IMR-90 (cell line): ENCODE measurements around the gene SLC66A3. TPM values are rescaled to one million over a fixed set of nuclear protein-coding genes. Genes with fewer than 3 reads are reported as not detected.

Experiments used
- ATAC-seq: fragments of 200-7000 bp; cut with Tn5 transposase; 2 replicates; pipeline ENCODE4 v1.9.1; 2020; ENCODE audit warnings: low read depth, mild to moderate bottlenecking, moderate library complexity
- BruUV-seq: library from RNA; stranded (reverse); fragments of 400-500 nt; replicated peaks from 2 replicates; lab custom pipeline; 2021; lab: Mats Ljungman, UMichigan
- CTCF ChIA-PET: fragments of 300-600 bp; formaldehyde crosslinking; extraction: SDS; loops from one replicate; lab custom pipeline; 2021; ENCODE audit warnings: antibody characterized with exemption; lab: Yijun Ruan, JAX
- POLR2A ChIA-PET: fragments of 300-600 bp; sonication (Branson Sonifier 250); formaldehyde crosslinking; loops from one replicate; lab custom pipeline; 2022; ENCODE audit warnings: antibody characterized with exemption; ENCODE audit not compliant: unreplicated experiment; lab: Charles Lee
- DNase-seq: peaks from one replicate; pipeline ENCODE4 v3.0.0; 2013
- H2AFZ ChIP-seq: replicated peaks from 2 replicates; pipeline ENCODE3; 2013; ENCODE audit warnings: low read length, mild to moderate bottlenecking; ENCODE audit not compliant: poor library complexity
- H2AK5ac ChIP-seq: 2 replicates; pipeline ENCODE4 v1.6.1; 2013; ENCODE audit warnings: low read depth, low read length, inconsistent platforms
- H2AK9ac ChIP-seq: replicated peaks from 2 replicates; pipeline ENCODE3; 2013; ENCODE audit warnings: mild to moderate bottlenecking, low read depth, low read length, moderate library complexity; ENCODE audit not compliant: poor library complexity
- H2BK120ac ChIP-seq: 2 replicates; pipeline ENCODE4 v1.6.1; 2013; ENCODE audit warnings: low read depth, low read length, inconsistent platforms
- H2BK15ac ChIP-seq: 3 replicates; pipeline ENCODE4 v1.6.1; 2013; ENCODE audit warnings: low read depth, low read length, inconsistent platforms
- H2BK20ac ChIP-seq: 2 replicates; pipeline ENCODE4 v1.6.1; 2013; ENCODE audit warnings: low read depth, mild to moderate bottlenecking, inconsistent platforms, low read length, moderate library complexity
- H2BK5ac ChIP-seq: 2 replicates; pipeline ENCODE4 v1.6.1; 2013; ENCODE audit warnings: mild to moderate bottlenecking, low read depth, low read length, inconsistent platforms; ENCODE audit not compliant: poor library complexity, severe bottlenecking
- H3K14ac ChIP-seq: replicated peaks from 2 replicates; pipeline ENCODE4 v1.6.1; 2013; ENCODE audit warnings: low read depth, low read length, inconsistent platforms
- H3K18ac ChIP-seq: 2 replicates; pipeline ENCODE4 v1.6.1; 2013; ENCODE audit warnings: low read depth, low read length, control low read depth
- H3K23ac ChIP-seq: 2 replicates; pipeline ENCODE4 v1.6.1; 2013; ENCODE audit warnings: low read depth, low read length, inconsistent platforms
- H3K27ac ChIP-seq: 2 replicates; pipeline ENCODE4 v1.5.1; 2013; ENCODE audit warnings: mild to moderate bottlenecking, control low read depth, low read length; ENCODE audit not compliant: insufficient read depth
- H3K27me3 ChIP-seq: 2 replicates; pipeline ENCODE4 v1.6.1; 2013; ENCODE audit warnings: low read length; ENCODE audit not compliant: control insufficient read depth, insufficient read depth
- H3K36me3 ChIP-seq: 2 replicates; pipeline ENCODE4 v1.6.1; 2013; ENCODE audit warnings: low read length, mixed read lengths; ENCODE audit not compliant: control insufficient read depth, insufficient read depth
- H3K4ac ChIP-seq: 2 replicates; pipeline ENCODE4 v1.6.1; 2013; ENCODE audit warnings: low read depth, low read length, inconsistent platforms
- H3K4me1 ChIP-seq: 2 replicates; pipeline ENCODE4 v1.6.1; 2013; ENCODE audit warnings: low read length, mixed read lengths; ENCODE audit not compliant: control insufficient read depth, insufficient read depth
- H3K4me2 ChIP-seq: 2 replicates; pipeline ENCODE4 v1.6.1; 2013; ENCODE audit warnings: low read depth, mild to moderate bottlenecking, control low read depth, low read length, moderate library complexity
- H3K4me3 ChIP-seq: 2 replicates; pipeline ENCODE4 v1.5.1; 2013; ENCODE audit warnings: low read depth, mild to moderate bottlenecking, control low read depth, low read length, moderate library complexity; ENCODE audit not compliant: insufficient read depth
- H3K56ac ChIP-seq: 2 replicates; pipeline ENCODE4 v1.6.1; 2013; ENCODE audit warnings: low read length, inconsistent platforms; ENCODE audit not compliant: insufficient read depth; ENCODE audit errors: extremely low read depth
- H3K79me1 ChIP-seq, 2 experiments: 2 replicates each; pipeline ENCODE4 v1.6.1; 2013; ENCODE audit warnings: low read length in 2 of 2, inconsistent platforms in 1 of 2, low read depth in 1 of 2
- H3K9ac ChIP-seq: 2 replicates; pipeline ENCODE4 v1.6.1; 2013; ENCODE audit warnings: low read depth, low read length, control low read depth
- H3K9me1 ChIP-seq: 2 replicates; pipeline ENCODE4 v1.6.1; 2013; ENCODE audit warnings: low read length, inconsistent platforms; ENCODE audit not compliant: insufficient read depth
- H3K9me3 ChIP-seq: 2 replicates; pipeline ENCODE4 v1.6.1; 2013; ENCODE audit warnings: low read length; ENCODE audit not compliant: control insufficient read depth, insufficient read depth
- H4K20me1 ChIP-seq: 2 replicates; pipeline ENCODE4 v1.6.1; 2013; ENCODE audit warnings: low read length, inconsistent platforms; ENCODE audit not compliant: insufficient read depth
- H4K5ac ChIP-seq: 2 replicates; pipeline ENCODE4 v1.6.1; 2013; ENCODE audit warnings: mild to moderate bottlenecking, low read depth, low read length, control low read depth
- H4K8ac ChIP-seq, 2 experiments: 2 replicates each; pipeline ENCODE4 v1.6.1; 2013; ENCODE audit warnings: low read depth in 2 of 2, low read length in 2 of 2, control low read depth in 1 of 2, inconsistent platforms in 1 of 2
- H4K91ac ChIP-seq: 2 replicates; pipeline ENCODE4 v1.6.1; 2013; ENCODE audit warnings: low read depth, low read length, inconsistent platforms; ENCODE audit not compliant: insufficient read depth
- BHLHE40 ChIP-seq: fragments of 150-350 bp; IDR thresholded peaks from 2 replicates; pipeline ENCODE4 v1.6.1; 2016; ENCODE audit warnings: mild to moderate bottlenecking, low read depth, low read length
- CHD1 ChIP-seq: IDR thresholded peaks from 2 replicates; pipeline ENCODE4 v1.6.1; 2012; ENCODE audit warnings: low read depth, low read length, improper control_type of control experiment
- MXI1 ChIP-seq: IDR thresholded peaks from 2 replicates; pipeline ENCODE4 v1.6.1; 2012; ENCODE audit warnings: low read depth, mild to moderate bottlenecking, low read length, moderate library complexity, borderline replicate concordance
- RCOR1 ChIP-seq: IDR thresholded peaks from 2 replicates; pipeline ENCODE4 v1.6.1; 2012; ENCODE audit warnings: mild to moderate bottlenecking, low read length, improper control_type of control experiment; ENCODE audit not compliant: insufficient replicate concordance
- RFX5 ChIP-seq: IDR thresholded peaks from 2 replicates; pipeline ENCODE4 v1.8.0; 2012; ENCODE audit warnings: low read depth, mild to moderate bottlenecking, low read length, moderate library complexity
- SMC3 ChIP-seq: fragments of 150-350 bp; IDR thresholded peaks from 2 replicates; pipeline ENCODE4 v1.6.1; 2016; ENCODE audit warnings: low read depth, mild to moderate bottlenecking, antibody characterized with exemption, low read length, moderate library complexity
- WGBS, 2 experiments: methylation state at CpG; one replicate each; pipeline versions ENCODE4 v1.1.5 to v1.1.7; 2013; ENCODE audit warnings: missing lambda C conversion rate in 2 of 2; ENCODE audit not compliant: insufficient read length in 1 of 2; ENCODE audit errors: extremely low coverage in 2 of 2; 5-methylcytosine and 5-hydroxymethylcytosine counted together
- dilution Hi-C: fragments of 300-500 bp; cut with HindIII; formaldehyde crosslinking; loops from one replicate; pipeline ENCODE4 v1.14.3; 2018; ENCODE audit warnings: low sequenced_read_pairs; ENCODE audit not compliant: unreplicated experiment
- in situ Hi-C: fragments of 300-500 bp; cut with MboI; formaldehyde crosslinking; loops from 3 replicates; pipeline ENCODE4 v1.14.3; 2019; ENCODE audit warnings: low sequenced_read_pairs, inconsistent platforms, mixed read lengths
- intact Hi-C: fragments of 100-400 bp; cut with micrococcal nuclease; formaldehyde crosslinking; loops from 2 replicates; pipeline ENCODE4 v1.10.0; 2022
- polyA plus RNA-seq, 3 experiments: library from polyadenylated mRNA; depleted of rRNA; stranded (reverse); fragments of >200 nt; gene quantifications; 2 replicates each; pipeline ENCODE4 v1.2.3, GENCODE V29; 2012; ENCODE audit warnings: low replicate concordance in 1 of 3
- total RNA-seq: library from RNA; depleted of rRNA; stranded (reverse); fragments of >200 nt; gene quantifications from 2 replicates; pipeline ENCODE4 v1.2.3, GENCODE V29; 2012
- TF ChIP-seq, protein P1 (sequence below): conservative IDR thresholded peaks from 2 replicates; pipeline ENCODE4 v1.5.1; 2012; ENCODE audit warnings: mild to moderate bottlenecking, low read depth, low read length, improper control_type of control experiment
- TF ChIP-seq, protein P2 (sequence below): fragments of 150-350 bp; IDR thresholded peaks from 2 replicates; pipeline ENCODE4 v1.6.1; 2016; ENCODE audit warnings: low read depth, mild to moderate bottlenecking, low read length, moderate library complexity, borderline replicate concordance

Gene SLC66A3
- total and polyA plus RNA-seq, 2 of the 4 experiments (the other 2 are of a cell fraction), result 18.1 to 25.2 TPM

DNA sequence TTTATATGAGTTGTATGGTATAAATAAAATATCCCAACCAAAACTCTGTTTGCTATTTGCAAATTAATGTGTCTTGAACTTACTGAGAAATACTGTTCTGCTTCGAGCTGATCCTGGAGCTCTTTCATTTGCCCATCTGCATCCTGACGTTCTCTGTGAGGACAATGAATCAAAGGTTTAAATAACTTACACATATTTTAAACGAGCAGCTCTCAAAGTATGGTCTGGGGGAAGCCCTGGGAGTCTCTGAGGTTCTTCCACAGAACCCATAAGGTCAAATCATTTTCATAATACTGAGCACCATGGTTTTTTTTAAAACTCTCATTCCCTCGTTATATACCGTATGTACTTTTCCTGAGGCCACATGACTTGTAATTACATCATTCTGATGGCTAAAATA, 46.7 kb downstream of the SLC66A3 start:
- Histone ChIP-seq H4K8ac (no peak overlapping the region), H3K27me3 (no peaks in the 10 kb centered on the region), H4K91ac (no peak overlapping the region), H3K4me2 (no peak overlapping the region), H3K79me1 (peaks cover 5 to 18% of the 10 kb centered on the region in 2 experiments; a peak in 3 of 4 replicates), H3K9ac (no peak overlapping the region), H3K4ac (no peak overlapping the region), H3K14ac (no peak overlapping the region), H3K4me3 (no peak overlapping the region), H3K9me3 (no peaks in the 10 kb centered on the region), H2BK20ac (no peak overlapping the region), H2AK5ac (no peak overlapping the region), H3K36me3 (peaks cover 27% of the 10 kb centered on the region), H3K9me1 (no peaks in the 10 kb centered on the region), H2AFZ (no peak overlapping the region), H3K23ac (no peak overlapping the region), H3K56ac (no peak overlapping the region), H4K5ac (no peak overlapping the region), H3K27ac (no peak overlapping the region), H2BK120ac (no peak overlapping the region), H2BK15ac (no peak overlapping the region), H2AK9ac (no peak overlapping the region), H4K20me1 (peaks cover 3% of the 10 kb centered on the region; the same call in 1 of the 2 replicates), H3K18ac (no peak overlapping the region), H2BK5ac (no peak overlapping the region), H3K4me1 (no peaks in the 10 kb centered on the region)
- whole genome bisulfite sequencing, 2 experiments, result no CpG with 5 or more reads among the region's 5 CpGs
- ATAC-seq, result no peak
- TF ChIP-seq RCOR1 (no peak), CHD1 (no peak), MXI1 (no peak), SMC3 (no peak), RFX5 (no peak), BHLHE40 (no peak)
- TF ChIP-seq, protein P1, sequence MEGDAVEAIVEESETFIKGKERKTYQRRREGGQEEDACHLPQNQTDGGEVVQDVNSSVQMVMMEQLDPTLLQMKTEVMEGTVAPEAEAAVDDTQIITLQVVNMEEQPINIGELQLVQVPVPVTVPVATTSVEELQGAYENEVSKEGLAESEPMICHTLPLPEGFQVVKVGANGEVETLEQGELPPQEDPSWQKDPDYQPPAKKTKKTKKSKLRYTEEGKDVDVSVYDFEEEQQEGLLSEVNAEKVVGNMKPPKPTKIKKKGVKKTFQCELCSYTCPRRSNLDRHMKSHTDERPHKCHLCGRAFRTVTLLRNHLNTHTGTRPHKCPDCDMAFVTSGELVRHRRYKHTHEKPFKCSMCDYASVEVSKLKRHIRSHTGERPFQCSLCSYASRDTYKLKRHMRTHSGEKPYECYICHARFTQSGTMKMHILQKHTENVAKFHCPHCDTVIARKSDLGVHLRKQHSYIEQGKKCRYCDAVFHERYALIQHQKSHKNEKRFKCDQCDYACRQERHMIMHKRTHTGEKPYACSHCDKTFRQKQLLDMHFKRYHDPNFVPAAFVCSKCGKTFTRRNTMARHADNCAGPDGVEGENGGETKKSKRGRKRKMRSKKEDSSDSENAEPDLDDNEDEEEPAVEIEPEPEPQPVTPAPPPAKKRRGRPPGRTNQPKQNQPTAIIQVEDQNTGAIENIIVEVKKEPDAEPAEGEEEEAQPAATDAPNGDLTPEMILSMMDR, result no peak
- TF ChIP-seq, protein P2, sequence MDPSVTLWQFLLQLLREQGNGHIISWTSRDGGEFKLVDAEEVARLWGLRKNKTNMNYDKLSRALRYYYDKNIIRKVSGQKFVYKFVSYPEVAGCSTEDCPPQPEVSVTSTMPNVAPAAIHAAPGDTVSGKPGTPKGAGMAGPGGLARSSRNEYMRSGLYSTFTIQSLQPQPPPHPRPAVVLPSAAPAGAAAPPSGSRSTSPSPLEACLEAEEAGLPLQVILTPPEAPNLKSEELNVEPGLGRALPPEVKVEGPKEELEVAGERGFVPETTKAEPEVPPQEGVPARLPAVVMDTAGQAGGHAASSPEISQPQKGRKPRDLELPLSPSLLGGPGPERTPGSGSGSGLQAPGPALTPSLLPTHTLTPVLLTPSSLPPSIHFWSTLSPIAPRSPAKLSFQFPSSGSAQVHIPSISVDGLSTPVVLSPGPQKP, result no peak
- in situ Hi-C loops, result no loop called here
- ChIA-PET POLR2A (no interaction called here), CTCF (no interaction called here)
- BruUV-seq, result no TSS peak
- DNase-seq, result no peak
- intact Hi-C loops, result no loop called here
- dilution Hi-C loops, result no loop called here
